Cardiac fibroblast (primary cell): ENCODE results near the gene ZNF613.
"Not testable (repeated sequence)": the region's sequence is repeated elsewhere in the genome, so short reads cannot be mapped to it uniquely, and the experiment has no call there.

Source experiments
- DNase-seq, 2 donors: peaks; one replicate each; pipeline versions ENCODE4 v3.0.0 to v3.0.0-alpha.2; 2010; ENCODE audit warnings: low read depth in 2 of 2
- H3K4me3 ChIP-seq, 2 donors: replicated peaks in 1 of 2; 1 replicate in 1 of 2; 2 replicates in 1 of 2; pipeline ENCODE4 v1.5.1; 2011; ENCODE audit warnings: low read depth in 2 of 2, low read length in 2 of 2, mild to moderate bottlenecking in 2 of 2, moderate library complexity in 1 of 2
- TF ChIP-seq, protein P1 (sequence below): IDR thresholded peaks from one replicate; pipeline ENCODE4 v1.5.1; 2011; ENCODE audit warnings: low read depth, mild to moderate bottlenecking, low read length, inconsistent platforms

Gene ZNF613

DNA sequence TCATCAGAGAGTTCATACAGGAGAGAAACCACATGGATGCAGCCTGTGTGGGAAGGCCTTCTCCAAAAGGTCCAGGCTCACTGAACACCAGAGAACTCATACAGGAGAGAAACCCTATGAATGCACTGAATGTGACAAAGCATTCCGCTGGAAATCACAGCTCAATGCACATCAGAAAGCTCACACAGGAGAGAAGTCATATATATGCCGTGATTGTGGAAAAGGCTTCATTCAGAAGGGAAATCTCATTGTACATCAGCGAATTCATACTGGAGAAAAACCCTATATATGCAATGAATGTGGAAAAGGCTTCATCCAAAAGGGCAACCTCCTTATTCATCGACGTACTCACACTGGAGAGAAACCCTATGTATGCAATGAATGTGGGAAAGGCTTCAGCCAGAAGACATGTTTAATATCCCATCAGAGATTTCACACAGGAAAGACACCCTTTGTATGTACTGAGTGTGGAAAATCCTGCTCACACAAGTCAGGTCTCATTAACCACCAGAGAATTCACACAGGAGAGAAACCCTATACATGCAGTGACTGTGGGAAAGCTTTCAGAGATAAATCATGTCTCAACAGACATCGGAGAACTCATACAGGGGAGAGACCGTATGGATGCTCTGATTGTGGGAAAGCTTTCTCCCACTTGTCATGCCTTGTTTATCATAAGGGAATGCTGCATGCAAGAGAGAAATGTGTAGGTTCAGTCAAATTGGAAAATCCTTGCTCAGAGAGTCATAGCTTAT is 17.7 kb downstream of the ZNF613 start:
- TF ChIP-seq, protein P1, sequence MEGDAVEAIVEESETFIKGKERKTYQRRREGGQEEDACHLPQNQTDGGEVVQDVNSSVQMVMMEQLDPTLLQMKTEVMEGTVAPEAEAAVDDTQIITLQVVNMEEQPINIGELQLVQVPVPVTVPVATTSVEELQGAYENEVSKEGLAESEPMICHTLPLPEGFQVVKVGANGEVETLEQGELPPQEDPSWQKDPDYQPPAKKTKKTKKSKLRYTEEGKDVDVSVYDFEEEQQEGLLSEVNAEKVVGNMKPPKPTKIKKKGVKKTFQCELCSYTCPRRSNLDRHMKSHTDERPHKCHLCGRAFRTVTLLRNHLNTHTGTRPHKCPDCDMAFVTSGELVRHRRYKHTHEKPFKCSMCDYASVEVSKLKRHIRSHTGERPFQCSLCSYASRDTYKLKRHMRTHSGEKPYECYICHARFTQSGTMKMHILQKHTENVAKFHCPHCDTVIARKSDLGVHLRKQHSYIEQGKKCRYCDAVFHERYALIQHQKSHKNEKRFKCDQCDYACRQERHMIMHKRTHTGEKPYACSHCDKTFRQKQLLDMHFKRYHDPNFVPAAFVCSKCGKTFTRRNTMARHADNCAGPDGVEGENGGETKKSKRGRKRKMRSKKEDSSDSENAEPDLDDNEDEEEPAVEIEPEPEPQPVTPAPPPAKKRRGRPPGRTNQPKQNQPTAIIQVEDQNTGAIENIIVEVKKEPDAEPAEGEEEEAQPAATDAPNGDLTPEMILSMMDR: no peak
- DNase-seq: peak in 1 of 2 donors; percentile 6
- no peak overlapping the region for H3K4me3 ChIP-seq

DNA sequence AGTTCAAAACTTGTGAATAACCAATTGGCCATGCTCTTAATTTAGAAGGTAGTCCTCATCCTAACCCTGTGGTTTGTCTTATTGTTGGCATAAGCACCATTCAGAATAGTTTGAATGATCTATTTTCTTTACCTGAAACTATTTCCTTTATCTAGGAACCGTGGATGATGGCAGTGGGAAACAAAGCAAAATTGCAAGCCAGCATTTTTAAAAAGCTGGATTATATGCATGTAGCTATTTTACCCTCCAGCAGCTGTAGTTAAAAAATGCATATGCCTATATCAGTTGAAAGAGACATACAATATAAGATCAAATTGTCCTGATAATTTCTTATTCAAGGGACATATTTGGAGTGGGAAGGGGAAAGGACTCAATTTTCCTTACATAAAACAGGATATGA is 19.3 kb downstream of the ZNF613 start:
- DNase-seq: no peak
- TF ChIP-seq, protein P1: no peak

DNA sequence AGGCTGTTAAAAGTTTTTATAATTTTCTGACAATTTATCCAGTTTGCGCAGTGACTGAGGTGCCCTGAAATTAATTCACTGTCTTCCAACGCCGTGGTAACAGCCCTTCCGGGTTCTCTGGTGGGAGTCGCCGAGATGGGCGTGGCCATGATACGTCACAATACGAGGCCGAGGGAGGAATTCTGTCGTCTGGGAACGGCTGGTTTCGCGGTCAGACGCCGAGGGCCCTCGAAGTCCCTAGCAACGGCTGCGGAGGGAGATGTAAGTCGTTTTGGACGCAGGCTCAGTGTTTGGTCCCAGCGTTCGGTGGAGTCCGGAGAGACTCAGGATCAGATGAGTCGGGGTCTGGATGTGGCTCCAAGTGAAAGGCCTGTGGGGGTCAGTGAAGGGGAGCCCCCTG is 21.7 kb downstream of the ZNF613 start:
- peak overlapping the region in 1 of 2 donors; percentile 36 for H3K4me3 ChIP-seq
- DNase-seq: peak; percentile 6 to 38
- TF ChIP-seq, protein P1: no peak

More for the DNA sequence above, 19.3 kb downstream of the ZNF613 start:
- no peak overlapping the region for H3K4me3 ChIP-seq

DNA sequence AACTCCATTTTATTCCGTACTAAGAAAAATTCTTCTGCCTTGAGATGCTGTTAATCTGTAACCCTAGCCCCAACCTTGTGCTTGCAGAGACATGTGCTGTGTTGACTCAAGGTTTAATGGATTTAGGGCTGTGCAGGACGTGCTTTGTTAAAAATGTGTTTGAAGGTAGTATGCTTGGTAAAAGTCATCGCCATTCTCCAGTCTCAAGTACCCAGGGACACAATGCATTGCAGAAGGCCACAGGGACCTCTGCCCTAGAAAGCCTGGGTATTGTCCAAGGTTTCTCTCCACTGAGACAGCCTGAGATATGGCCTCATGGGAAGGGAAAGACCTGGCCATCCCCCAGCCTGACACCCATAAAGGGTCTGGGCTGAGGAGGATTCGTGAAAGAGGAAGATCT is 30.6 kb downstream of the ZNF613 start:
- not testable (repeated sequence) for H3K4me3 ChIP-seq, DNase-seq

DNA sequence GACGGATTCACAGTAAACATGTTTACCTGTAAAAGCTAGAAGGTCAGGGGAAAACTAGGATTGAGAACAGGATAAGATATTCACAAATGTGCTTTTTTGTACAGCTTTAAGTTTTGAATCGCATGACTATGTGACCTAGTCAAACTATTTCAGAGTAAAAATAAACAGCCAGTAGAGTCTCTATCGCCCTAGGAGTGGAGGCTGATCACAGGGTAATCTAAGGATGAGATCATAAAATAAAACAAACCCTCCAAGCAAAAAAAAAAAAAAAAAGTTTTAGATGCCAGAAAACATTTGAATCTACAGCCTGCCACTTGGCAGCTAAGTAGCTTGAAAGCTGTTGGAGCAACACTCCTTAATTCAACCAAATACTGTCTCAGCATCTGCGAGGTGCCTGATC is 32.5 kb downstream of the ZNF613 start:
- no peak overlapping the region for H3K4me3 ChIP-seq
- TF ChIP-seq, protein P1: no peak

GRCh38 chr19:51960621-51961233 is 33.5 kb downstream of the ZNF613 start:
- not testable (repeated sequence) for DNase-seq, H3K4me3 ChIP-seq

More for the DNA sequence above, 32.5 kb downstream of the ZNF613 start:
- DNase-seq: no peak

- no peak overlapping the region for H3K4me3 ChIP-seq
- TF ChIP-seq, protein P1: no peak
- no peak for DNase-seq
These were observed 38.3 kb downstream of the ZNF613 start for GRCh38 chr19:51965583-51965982.
